Stimulated activated naive CD4-positive, alpha-beta T cell (primary cell): ENCODE measurements around the gene SCTR.

Experiments used
- DNase-seq, 6 experiments: peaks; one replicate each; lab custom pipeline; 2025; lab: John Stamatoyannopoulos, UW

Gene SCTR

GRCh38 chr2:119442850-119443249, 81.4 kb downstream of the SCTR start:
- no peak for DNase-seq

GRCh38 chr2:119442226-119442619, 82.1 kb downstream of the SCTR start:
- no peak for DNase-seq

GRCh38 chr2:119441376-119442225, 82.7 kb downstream of the SCTR start:
- DNase-seq = no peak

- no peak for DNase-seq
Observed at GRCh38 chr2:119440873-119441272, 83.4 kb downstream of the SCTR start.

GRCh38 chr2:119440501-119440870, 83.8 kb downstream of the SCTR start:
- DNase-seq = no peak

- DNase-seq = no peak
Observed at GRCh38 chr2:119439574-119440500, 84.4 kb downstream of the SCTR start.

- DNase-seq = no peak
Observed at GRCh38 chr2:119438726-119439284, 85.5 kb downstream of the SCTR start.

- no peak for DNase-seq
Observed at GRCh38 chr2:119438128-119438656, 86.1 kb downstream of the SCTR start.

GRCh38 chr2:119436993-119437772, 87.1 kb downstream of the SCTR start:
- DNase-seq = no peak

GRCh38 chr2:119435953-119436297, 88.4 kb downstream of the SCTR start:
- DNase-seq = no peak

GRCh38 chr2:119435081-119435952, 89.0 kb downstream of the SCTR start:
- DNase-seq = no peak

- DNase-seq = no peak
Observed at GRCh38 chr2:119434664-119435063, 89.6 kb downstream of the SCTR start.

GRCh38 chr2:119433636-119434327, 90.5 kb downstream of the SCTR start:
- DNase-seq = no peak

- DNase-seq = no peak
Observed at GRCh38 chr2:119432851-119433522, 91.3 kb downstream of the SCTR start.

GRCh38 chr2:119431976-119432850, 92.1 kb downstream of the SCTR start:
- DNase-seq = no peak

GRCh38 chr2:119431155-119431975, 92.9 kb downstream of the SCTR start, which contains the start of gene TMEM37:
TSS of gene TMEM37 (plus strand) at chr2:119431854. CDS start at chr2:119431904, 50 bp downstream.
- no peak for DNase-seq

GRCh38 chr2:119430023-119430498, 94.2 kb downstream of the SCTR start:
- no peak for DNase-seq
